HepG2 (cell line): ENCODE measurements around the gene APBA1. TPM values are rescaled to one million over a fixed set of nuclear protein-coding genes. Genes with fewer than 3 reads are reported as not detected.

ENCODE experiments used
- FOSL2 ChIP-seq: sonication (generic); formaldehyde crosslinking; IDR thresholded peaks from 2 replicates; pipeline ENCODE4 v1.4.0; 2020; ENCODE audit warnings: missing genetic modification reagents
- FOXO1 ChIP-seq: sonication (generic); formaldehyde crosslinking; IDR thresholded peaks from 2 replicates; pipeline ENCODE4 v1.4.0; 2020; ENCODE audit warnings: missing genetic modification reagents
- KDM1A ChIP-seq: IDR thresholded peaks from 2 replicates; pipeline ENCODE4 v1.6.1; 2016; ENCODE audit warnings: missing compliant biosample characterization
- MED1 ChIP-seq: sonication (generic); formaldehyde crosslinking; IDR thresholded peaks from 2 replicates; pipeline ENCODE4 v1.4.0; 2020; ENCODE audit warnings: missing genetic modification reagents
- MEIS2 ChIP-seq: sonication (generic); formaldehyde crosslinking; IDR thresholded peaks from 2 replicates; pipeline ENCODE4 v1.9.0; 2021; ENCODE audit warnings: mild to moderate bottlenecking, missing genetic modification reagents
- MLLT10 ChIP-seq: sonication (generic); formaldehyde crosslinking; IDR thresholded peaks from 2 replicates; pipeline ENCODE4 v1.4.0; 2020; ENCODE audit warnings: missing genetic modification reagents
- NFE2 ChIP-seq: sonication (generic); formaldehyde crosslinking; IDR thresholded peaks from 2 replicates; pipeline ENCODE4 v1.4.0; 2020; ENCODE audit warnings: missing genetic modification reagents
- PHF5A ChIP-seq: IDR thresholded peaks from one replicate; pipeline ENCODE4 v1.6.1; 2018; ENCODE audit warnings: low read depth, missing genetic modification reagents; ENCODE audit not compliant: unreplicated experiment
- POGZ ChIP-seq: sonication (generic); formaldehyde crosslinking; IDR thresholded peaks from 2 replicates; pipeline ENCODE4 v1.4.0; 2020; ENCODE audit warnings: mild to moderate bottlenecking, missing genetic modification reagents
- RAD21 ChIP-seq: fragments of 450-650 bp; formaldehyde crosslinking; IDR thresholded peaks from 2 replicates; pipeline ENCODE4 v1.5.0; 2020; ENCODE audit warnings: mild to moderate bottlenecking
- TGIF2 ChIP-seq: IDR thresholded peaks from 2 replicates; pipeline ENCODE4 v1.6.1; 2016; ENCODE audit warnings: control low read depth, missing compliant biosample characterization
- ZNF205 ChIP-seq: IDR thresholded peaks from 2 replicates; pipeline ENCODE4 v1.6.1; 2018; ENCODE audit warnings: missing biosample characterization, missing genetic modification reagents
- ZNF451 ChIP-seq: sonication (generic); formaldehyde crosslinking; IDR thresholded peaks from 2 replicates; pipeline ENCODE4 v1.5.0; 2020; ENCODE audit warnings: mild to moderate bottlenecking, missing genetic modification reagents
- ZNF564 ChIP-seq: sonication (generic); formaldehyde crosslinking; IDR thresholded peaks from 2 replicates; pipeline ENCODE4 v1.8.1; 2023; ENCODE audit warnings: mild to moderate bottlenecking, missing genetic modification reagents
- ZNF567 ChIP-seq: sonication (generic); formaldehyde crosslinking; IDR thresholded peaks from 2 replicates; pipeline ENCODE4 v1.8.1; 2023; ENCODE audit warnings: mild to moderate bottlenecking, missing genetic modification reagents, borderline replicate concordance
- polyA plus RNA-seq, 8 experiments: library from polyadenylated mRNA; depleted of rRNA in 3 of 8; stranded (reverse) in 7 of 8; unstranded in 1 of 8; fragments of >200 nt; fragmentation: Illumina TruSeq in 4 of 8; extraction: Trizol in 4 of 8; gene quantifications; 2 replicates each; pipeline versions ENCODE4 v1.2.1 to v1.2.3, GENCODE V29; 2011 to 2016; ENCODE audit warnings: low read depth in 4 of 8, missing spikeins in 1 of 8, mixed read lengths in 1 of 8; ENCODE audit not compliant: insufficient read depth in 1 of 8
- total RNA-seq, 5 experiments: library from RNA; depleted of rRNA; stranded (reverse); fragments of >200 nt; fragmentation: Illumina TruSeq; extraction: Trizol; gene quantifications; 2 replicates each; pipeline ENCODE4 v1.2.3, GENCODE V29; 2016; ENCODE audit warnings: low read depth in 1 of 5
- TF ChIP-seq, protein P1 (sequence below): sonication (generic); formaldehyde crosslinking; IDR thresholded peaks from 2 replicates; pipeline ENCODE4 v1.5.0; 2020; ENCODE audit warnings: missing genetic modification reagents
- TF ChIP-seq, protein P2 (sequence below): sonication (generic); formaldehyde crosslinking; IDR thresholded peaks from 2 replicates; pipeline ENCODE4 v1.4.0; 2020; ENCODE audit warnings: missing genetic modification reagents, mild to moderate bottlenecking, borderline replicate concordance
- TF ChIP-seq, protein P3 (sequence below): sonication (generic); formaldehyde crosslinking; IDR thresholded peaks from 2 replicates; pipeline ENCODE4 v1.5.0; 2020; ENCODE audit warnings: mild to moderate bottlenecking, missing genetic modification reagents
- TF ChIP-seq, protein P4 (sequence below): sonication (generic); formaldehyde crosslinking; IDR thresholded peaks from 2 replicates; pipeline ENCODE4 v1.5.0; 2020; ENCODE audit warnings: missing genetic modification reagents
- TF ChIP-seq, protein P5 (sequence below): sonication (generic); formaldehyde crosslinking; IDR thresholded peaks from 2 replicates; pipeline ENCODE4 v1.9.0; 2021; ENCODE audit warnings: missing genetic modification reagents, mild to moderate bottlenecking, borderline replicate concordance
- TF ChIP-seq, protein P6 (sequence below): sonication (generic); formaldehyde crosslinking; IDR thresholded peaks from 2 replicates; pipeline ENCODE4 v1.4.0; 2020; ENCODE audit warnings: mild to moderate bottlenecking, missing genetic modification reagents

APBA1 gene
- total and polyA plus RNA-seq, 2 of the 13 experiments (the other 11 are each of a cell fraction or from before 2014, with no cell fraction given): 0.15 TPM; not detected in 1

DNA sequence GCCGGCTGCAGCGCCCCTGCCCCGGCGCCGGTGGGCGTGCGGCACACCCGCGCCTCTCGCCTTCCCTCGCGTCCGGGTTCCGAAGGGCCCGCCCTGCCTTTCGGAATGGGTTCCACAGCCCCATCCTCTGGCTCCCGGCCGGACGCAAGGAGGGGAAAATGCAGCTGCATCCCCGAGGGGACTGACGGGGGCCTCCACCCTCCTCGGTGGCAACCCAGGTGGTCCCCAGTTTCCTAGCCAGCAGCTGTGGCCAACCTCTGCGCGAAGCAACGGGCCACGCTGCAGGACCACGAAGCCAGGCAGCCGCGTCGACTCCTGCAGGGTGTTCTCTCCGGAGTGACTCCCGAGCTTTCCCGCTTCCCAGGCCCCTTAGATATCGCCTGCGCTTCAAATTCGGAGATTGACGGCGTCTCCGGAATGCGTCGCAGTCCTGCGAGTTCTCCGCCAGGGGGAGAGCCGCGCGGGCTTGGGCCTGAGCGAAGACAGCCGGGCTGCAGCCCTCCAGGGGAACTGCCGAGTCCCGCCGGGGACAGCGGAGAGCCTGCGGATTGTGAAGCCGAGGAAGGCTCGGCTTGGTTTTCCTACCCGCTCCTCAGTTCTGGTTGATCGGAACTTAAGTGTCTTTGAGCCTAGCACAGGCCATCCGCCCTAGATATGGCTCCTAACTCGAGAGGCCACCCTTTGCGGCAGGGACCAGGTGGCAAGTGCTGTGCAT lies 582 bp upstream of the APBA1 start (continued):
- TF ChIP-seq RAD21 (CRISPR knock-in tag): peak; percentile 87
- no peak for TF ChIP-seq ZNF567 (CRISPR knock-in tag)
- TF ChIP-seq, protein P1, sequence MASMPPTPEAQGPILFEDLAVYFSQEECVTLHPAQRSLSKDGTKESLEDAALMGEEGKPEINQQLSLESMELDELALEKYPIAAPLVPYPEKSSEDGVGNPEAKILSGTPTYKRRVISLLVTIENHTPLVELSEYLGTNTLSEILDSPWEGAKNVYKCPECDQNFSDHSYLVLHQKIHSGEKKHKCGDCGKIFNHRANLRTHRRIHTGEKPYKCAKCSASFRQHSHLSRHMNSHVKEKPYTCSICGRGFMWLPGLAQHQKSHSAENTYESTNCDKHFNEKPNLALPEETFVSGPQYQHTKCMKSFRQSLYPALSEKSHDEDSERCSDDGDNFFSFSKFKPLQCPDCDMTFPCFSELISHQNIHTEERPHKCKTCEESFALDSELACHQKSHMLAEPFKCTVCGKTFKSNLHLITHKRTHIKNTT (CRISPR knock-in tag): no peak
- peak; percentile 25; the same call in 1 of the 2 replicates for TF ChIP-seq POGZ (CRISPR knock-in tag)
- 0 out of 2 replicates have a peak, but pooled peaks have one; percentile 63 for TF ChIP-seq ZNF451 (CRISPR knock-in tag)
- no peak for TF ChIP-seq FOXO1 (CRISPR knock-in tag)
- no peak for TF ChIP-seq NFE2 (CRISPR knock-in tag)
- TF ChIP-seq, protein P2, sequence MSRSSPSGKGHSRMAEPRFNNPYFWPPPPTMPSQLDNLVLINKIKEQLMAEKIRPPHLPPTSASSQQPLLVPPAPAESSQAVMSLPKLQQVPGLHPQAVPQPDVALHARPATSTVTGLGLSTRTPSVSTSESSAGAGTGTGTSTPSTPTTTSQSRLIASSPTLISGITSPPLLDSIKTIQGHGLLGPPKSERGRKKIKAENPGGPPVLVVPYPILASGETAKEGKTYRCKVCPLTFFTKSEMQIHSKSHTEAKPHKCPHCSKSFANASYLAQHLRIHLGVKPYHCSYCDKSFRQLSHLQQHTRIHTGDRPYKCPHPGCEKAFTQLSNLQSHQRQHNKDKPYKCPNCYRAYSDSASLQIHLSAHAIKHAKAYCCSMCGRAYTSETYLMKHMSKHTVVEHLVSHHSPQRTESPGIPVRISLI (CRISPR knock-in tag): no peak
- TF ChIP-seq, protein P3, sequence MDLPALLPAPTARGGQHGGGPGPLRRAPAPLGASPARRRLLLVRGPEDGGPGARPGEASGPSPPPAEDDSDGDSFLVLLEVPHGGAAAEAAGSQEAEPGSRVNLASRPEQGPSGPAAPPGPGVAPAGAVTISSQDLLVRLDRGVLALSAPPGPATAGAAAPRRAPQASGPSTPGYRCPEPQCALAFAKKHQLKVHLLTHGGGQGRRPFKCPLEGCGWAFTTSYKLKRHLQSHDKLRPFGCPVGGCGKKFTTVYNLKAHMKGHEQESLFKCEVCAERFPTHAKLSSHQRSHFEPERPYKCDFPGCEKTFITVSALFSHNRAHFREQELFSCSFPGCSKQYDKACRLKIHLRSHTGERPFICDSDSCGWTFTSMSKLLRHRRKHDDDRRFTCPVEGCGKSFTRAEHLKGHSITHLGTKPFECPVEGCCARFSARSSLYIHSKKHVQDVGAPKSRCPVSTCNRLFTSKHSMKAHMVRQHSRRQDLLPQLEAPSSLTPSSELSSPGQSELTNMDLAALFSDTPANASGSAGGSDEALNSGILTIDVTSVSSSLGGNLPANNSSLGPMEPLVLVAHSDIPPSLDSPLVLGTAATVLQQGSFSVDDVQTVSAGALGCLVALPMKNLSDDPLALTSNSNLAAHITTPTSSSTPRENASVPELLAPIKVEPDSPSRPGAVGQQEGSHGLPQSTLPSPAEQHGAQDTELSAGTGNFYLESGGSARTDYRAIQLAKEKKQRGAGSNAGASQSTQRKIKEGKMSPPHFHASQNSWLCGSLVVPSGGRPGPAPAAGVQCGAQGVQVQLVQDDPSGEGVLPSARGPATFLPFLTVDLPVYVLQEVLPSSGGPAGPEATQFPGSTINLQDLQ (CRISPR knock-in tag): no peak
- TF ChIP-seq PHF5A: no peak
- TF ChIP-seq MED1 (CRISPR knock-in tag): peak; percentile 29; the same call in 1 of the 2 replicates
- TF ChIP-seq TGIF2 (CRISPR knock-in tag): no peak
- TF ChIP-seq MLLT10 (CRISPR knock-in tag): no peak
- peak; percentile 49; the same call in 1 of the 2 replicates for TF ChIP-seq ZNF205 (CRISPR knock-in tag)
- no peak for TF ChIP-seq FOSL2 (CRISPR knock-in tag)
- TF ChIP-seq, protein P4, sequence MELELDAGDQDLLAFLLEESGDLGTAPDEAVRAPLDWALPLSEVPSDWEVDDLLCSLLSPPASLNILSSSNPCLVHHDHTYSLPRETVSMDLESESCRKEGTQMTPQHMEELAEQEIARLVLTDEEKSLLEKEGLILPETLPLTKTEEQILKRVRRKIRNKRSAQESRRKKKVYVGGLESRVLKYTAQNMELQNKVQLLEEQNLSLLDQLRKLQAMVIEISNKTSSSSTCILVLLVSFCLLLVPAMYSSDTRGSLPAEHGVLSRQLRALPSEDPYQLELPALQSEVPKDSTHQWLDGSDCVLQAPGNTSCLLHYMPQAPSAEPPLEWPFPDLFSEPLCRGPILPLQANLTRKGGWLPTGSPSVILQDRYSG (CRISPR knock-in tag): no peak
- 0 out of 2 replicates have a peak, but pooled peaks have one; percentile 28 for TF ChIP-seq ZNF564
- no peak for TF ChIP-seq KDM1A (CRISPR knock-in tag)
- TF ChIP-seq, protein P5, sequence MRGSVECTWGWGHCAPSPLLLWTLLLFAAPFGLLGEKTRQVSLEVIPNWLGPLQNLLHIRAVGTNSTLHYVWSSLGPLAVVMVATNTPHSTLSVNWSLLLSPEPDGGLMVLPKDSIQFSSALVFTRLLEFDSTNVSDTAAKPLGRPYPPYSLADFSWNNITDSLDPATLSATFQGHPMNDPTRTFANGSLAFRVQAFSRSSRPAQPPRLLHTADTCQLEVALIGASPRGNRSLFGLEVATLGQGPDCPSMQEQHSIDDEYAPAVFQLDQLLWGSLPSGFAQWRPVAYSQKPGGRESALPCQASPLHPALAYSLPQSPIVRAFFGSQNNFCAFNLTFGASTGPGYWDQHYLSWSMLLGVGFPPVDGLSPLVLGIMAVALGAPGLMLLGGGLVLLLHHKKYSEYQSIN (CRISPR knock-in tag): no peak
- TF ChIP-seq, protein P6, sequence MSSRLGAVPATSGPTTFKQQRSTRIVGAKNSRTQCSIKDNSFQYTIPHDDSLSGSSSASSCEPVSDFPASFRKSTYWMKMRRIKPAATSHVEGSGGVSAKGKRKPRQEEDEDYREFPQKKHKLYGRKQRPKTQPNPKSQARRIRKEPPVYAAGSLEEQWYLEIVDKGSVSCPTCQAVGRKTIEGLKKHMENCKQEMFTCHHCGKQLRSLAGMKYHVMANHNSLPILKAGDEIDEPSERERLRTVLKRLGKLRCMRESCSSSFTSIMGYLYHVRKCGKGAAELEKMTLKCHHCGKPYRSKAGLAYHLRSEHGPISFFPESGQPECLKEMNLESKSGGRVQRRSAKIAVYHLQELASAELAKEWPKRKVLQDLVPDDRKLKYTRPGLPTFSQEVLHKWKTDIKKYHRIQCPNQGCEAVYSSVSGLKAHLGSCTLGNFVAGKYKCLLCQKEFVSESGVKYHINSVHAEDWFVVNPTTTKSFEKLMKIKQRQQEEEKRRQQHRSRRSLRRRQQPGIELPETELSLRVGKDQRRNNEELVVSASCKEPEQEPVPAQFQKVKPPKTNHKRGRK (CRISPR knock-in tag): no peak
- TF ChIP-seq MEIS2 (CRISPR knock-in tag): 0 out of 2 replicates have a peak, but pooled peaks have one; percentile 57
